Femur (tissue), 1 donor: Measurements from ENCODE around the gene RALGDS.

Experiments
- DNase-seq: peaks from one replicate; pipeline ENCODE4 v3.0.0-alpha.2; 2017

RALGDS gene

GRCh38 chr9:133151041-133151440 is 30.0 kb upstream of the RALGDS start:
- DNase-seq = no peak

GRCh38 chr9:133149130-133150015 is 28.3 kb upstream of the RALGDS start:
- peak; percentile 91 for DNase-seq

GRCh38 chr9:133148199-133149129 is 27.4 kb upstream of the RALGDS start:
- DNase-seq = peak; percentile 61

- peak; percentile 84 for DNase-seq
Measured at GRCh38 chr9:133147412-133148198, 26.6 kb upstream of the RALGDS start.

- DNase-seq = no peak
Measured at GRCh38 chr9:133146746-133147411, 25.8 kb upstream of the RALGDS start.

GRCh38 chr9:133144904-133145851 is 24.1 kb upstream of the RALGDS start:
- DNase-seq = no peak

- peak; percentile 88 for DNase-seq
Measured at GRCh38 chr9:133144142-133144903, 23.3 kb upstream of the RALGDS start.

GRCh38 chr9:133143639-133144141 is 22.6 kb upstream of the RALGDS start:
- no peak for DNase-seq

- DNase-seq = no peak
Measured at GRCh38 chr9:133142684-133143622, 21.9 kb upstream of the RALGDS start.

GRCh38 chr9:133141833-133142595 is 21.0 kb upstream of the RALGDS start:
- peak; percentile 61 for DNase-seq

GRCh38 chr9:133140606-133141005 is 19.6 kb upstream of the RALGDS start:
- no peak for DNase-seq

- no peak for DNase-seq
Measured at GRCh38 chr9:133140174-133140505, 19.1 kb upstream of the RALGDS start.

GRCh38 chr9:133139246-133140173 is 18.5 kb upstream of the RALGDS start:
- DNase-seq = no peak

- DNase-seq = peak; percentile 60
Measured at GRCh38 chr9:133137451-133138231, 16.6 kb upstream of the RALGDS start.

- DNase-seq = peak; percentile 82
Measured at GRCh38 chr9:133135146-133135745, 14.2 kb upstream of the RALGDS start.
